GM12872 (cell line): Measurements from ENCODE around the gene SNCAIP.

Source experiments
- CTCF ChIP-seq: IDR thresholded peaks from 3 replicates; pipeline ENCODE4 v1.5.1; 2011; ENCODE audit warnings: low read depth, mild to moderate bottlenecking, low read length, moderate library complexity; ENCODE audit not compliant: insufficient read depth

Gene SNCAIP

GRCh38 chr5:122301016-122301415, 11.0 kb upstream of the SNCAIP start:
- TF ChIP-seq CTCF, result no peak

GRCh38 chr5:122304471-122305215, 7.4 kb upstream of the SNCAIP start:
- no peak for TF ChIP-seq CTCF

DNA sequence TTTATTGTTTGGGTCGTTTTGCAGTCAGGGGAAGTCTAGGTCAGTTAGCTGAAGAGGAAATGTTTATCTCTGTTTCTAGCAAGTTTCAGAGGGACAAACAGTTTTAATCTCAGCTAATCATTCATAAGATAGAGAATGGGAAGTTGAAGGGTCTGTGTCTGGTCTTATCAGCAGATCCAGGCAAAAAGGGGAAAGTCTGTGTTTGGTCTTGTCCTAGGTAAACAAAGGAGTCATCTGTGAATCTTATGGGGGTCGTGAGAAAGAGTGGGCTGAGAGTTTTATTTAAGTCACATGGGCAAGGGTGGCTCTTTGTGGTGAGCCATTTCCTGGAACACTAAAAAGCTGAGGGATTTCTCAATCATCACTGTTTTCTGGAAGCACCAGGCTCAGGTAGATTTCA, 5.6 kb upstream of the SNCAIP start:
- no peak for TF ChIP-seq CTCF

GRCh38 chr5:122310889-122311288, 1.1 kb upstream of the SNCAIP start:
- no peak for TF ChIP-seq CTCF

GRCh38 chr5:122311497-122311960, 508 bp upstream of the SNCAIP start:
- TF ChIP-seq CTCF, result no peak

DNA sequence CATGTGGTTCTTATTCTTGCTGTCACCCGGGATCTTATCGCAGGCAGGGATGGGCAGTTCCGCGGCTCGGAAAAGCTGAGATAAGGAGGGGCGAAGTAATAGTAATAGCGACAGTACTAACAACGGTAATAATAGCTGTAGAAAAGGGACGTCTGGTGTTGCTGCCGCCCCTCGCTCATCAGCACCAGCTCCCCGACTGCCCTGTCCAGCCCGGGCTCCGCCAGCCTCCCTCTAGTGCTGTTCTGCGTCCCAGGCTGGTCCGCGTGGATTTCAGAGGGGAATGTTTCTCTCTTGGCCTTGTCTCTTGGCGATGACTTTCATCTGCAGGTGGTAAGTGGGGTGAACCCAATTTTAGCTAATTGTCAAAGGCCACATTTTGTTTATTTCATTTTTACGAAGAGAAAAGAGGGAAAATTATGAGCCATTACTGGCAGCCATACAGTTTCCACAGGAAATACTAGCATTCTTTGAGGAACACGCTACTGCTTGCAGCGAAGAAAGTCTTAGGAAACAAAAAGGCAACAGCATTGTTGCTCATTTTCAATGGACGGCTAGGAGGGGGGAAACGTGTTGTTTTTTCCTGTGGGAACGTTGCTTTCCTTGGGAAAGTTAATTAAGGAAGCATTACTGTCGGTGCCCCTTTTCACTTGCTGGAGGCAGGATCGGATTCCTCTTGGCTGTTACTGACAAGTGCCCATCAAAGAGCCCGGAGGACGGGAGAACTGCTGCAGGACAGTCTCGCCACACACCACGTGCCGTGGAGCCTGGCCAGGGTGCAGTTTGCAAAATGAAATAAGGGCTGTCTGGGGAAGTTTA, 762 bp downstream of the SNCAIP start:
- TF ChIP-seq CTCF, result no peak

DNA sequence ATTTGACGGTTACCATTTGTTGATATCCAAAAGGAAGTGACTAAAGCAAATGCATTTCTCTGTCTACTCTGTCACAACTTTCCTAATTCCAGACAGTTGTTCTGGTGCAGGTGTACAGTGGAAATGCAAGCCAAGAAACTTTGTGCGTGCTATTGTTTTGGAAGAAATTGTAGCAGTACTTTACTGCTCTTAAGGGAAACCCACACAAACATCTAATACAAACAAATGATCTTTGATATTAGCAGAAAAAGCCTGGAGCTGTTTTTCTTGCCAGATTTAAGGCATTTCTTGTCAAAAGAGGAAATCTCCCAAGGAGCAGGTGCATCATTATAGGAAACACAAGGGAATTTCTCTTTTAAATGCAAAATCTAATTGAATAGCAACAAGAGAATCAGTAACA, 2.0 kb downstream of the SNCAIP start:
- TF ChIP-seq CTCF, result no peak
